H1 (cell line): ENCODE data around the gene SLC15A3. TPM values are rescaled to one million over a fixed set of nuclear protein-coding genes. Genes with fewer than 3 reads are reported as not detected.

Source experiments
- CTCF ChIA-PET: fragments of 300-600 bp; sonication (Branson Sonifier 250); formaldehyde crosslinking; loops from one replicate; lab custom pipeline; 2021; ENCODE audit not compliant: partially characterized antibody; lab: Charles Lee
- POLR2A ChIA-PET: fragments of 300-600 bp; sonication (Branson Sonifier 250); formaldehyde crosslinking; loops from one replicate; lab custom pipeline; 2021; ENCODE audit warnings: inconsistent platforms; ENCODE audit not compliant: partially characterized antibody; lab: Charles Lee
- DNase-seq, 2 experiments: peaks; one replicate each; pipeline versions ENCODE4 v3.0.0 to v3.0.0-alpha.2; 2010 to 2022; ENCODE audit warnings: low spot score in 2 of 2, low read depth in 1 of 2, mixed read lengths in 1 of 2
- FAIRE-seq: peaks from 2 replicates; lab custom pipeline; 2011; peaks lifted over from hg19 to GRCh38; lab: Jason Lieb, UNC
- H2AFZ ChIP-seq: 2 replicates; pipeline ENCODE4 v1.8.1; 2012; ENCODE audit warnings: low read length, inconsistent platforms
- H2AK5ac ChIP-seq: 2 replicates; pipeline ENCODE4 v1.6.1; 2013; ENCODE audit warnings: low read depth, low read length
- H2BK120ac ChIP-seq: replicated peaks from 2 replicates; pipeline ENCODE3; 2013; ENCODE audit warnings: low read depth, low read length, inconsistent platforms
- H2BK12ac ChIP-seq: 2 replicates; pipeline ENCODE4 v1.6.1; 2013; ENCODE audit warnings: low read depth, low read length
- H2BK15ac ChIP-seq: 2 replicates; pipeline ENCODE4 v1.6.1; 2013; ENCODE audit warnings: low read length
- H2BK20ac ChIP-seq: 2 replicates; pipeline ENCODE4 v1.6.1; 2013; ENCODE audit warnings: low read length
- H2BK5ac ChIP-seq: 2 replicates; pipeline ENCODE4 v1.6.1; 2013; ENCODE audit warnings: low read depth, low read length
- H3K14ac ChIP-seq: 2 replicates; pipeline ENCODE4 v1.6.1; 2013; ENCODE audit warnings: inconsistent platforms; ENCODE audit not compliant: insufficient read length
- H3K18ac ChIP-seq: 2 replicates; pipeline ENCODE4 v1.6.1; 2013; ENCODE audit warnings: low read length; ENCODE audit errors: extremely low read depth
- H3K23ac ChIP-seq: 2 replicates; pipeline ENCODE4 v1.6.1; 2013; ENCODE audit warnings: inconsistent platforms; ENCODE audit not compliant: insufficient read length
- H3K23me2 ChIP-seq: 2 replicates; pipeline ENCODE4 v1.6.1; 2013; ENCODE audit warnings: low read depth, low read length
- H3K27ac ChIP-seq: 2 replicates; pipeline ENCODE4 v1.6.1; 2011; ENCODE audit warnings: low read depth, low read length, inconsistent platforms
- H3K27me3 ChIP-seq, 4 experiments: replicated peaks in 1 of 4; 1 replicate in 1 of 4; 2 replicates in 3 of 4; pipeline versions ENCODE4 v1.6.1 to v1.8.1; 2011 to 2013; ENCODE audit warnings: low read length in 3 of 4, mild to moderate bottlenecking in 3 of 4, inconsistent platforms in 2 of 4, mixed read lengths in 2 of 4, moderate library complexity in 1 of 4; ENCODE audit not compliant: control insufficient read depth in 3 of 4, insufficient read depth in 3 of 4; ENCODE audit errors: extremely low read depth in 1 of 4
- H3K36me3 ChIP-seq, 4 experiments: 2 replicates each; pipeline versions ENCODE4 v1.6.1 to v1.8.1; 2011 to 2013; ENCODE audit warnings: mild to moderate bottlenecking in 4 of 4, low read length in 3 of 4, moderate library complexity in 2 of 4, control low read depth in 1 of 4, inconsistent platforms in 1 of 4; ENCODE audit not compliant: insufficient read depth in 4 of 4, control insufficient read depth in 2 of 4
- H3K4ac ChIP-seq: replicated peaks from 2 replicates; pipeline ENCODE3; 2013; ENCODE audit warnings: low read length, low read depth, mixed read lengths, inconsistent platforms; ENCODE audit not compliant: insufficient read length
- H3K4me1 ChIP-seq, 4 experiments: replicated peaks in 1 of 4; 1 replicate in 1 of 4; 2 replicates in 3 of 4; pipeline versions ENCODE4 v1.6.1 to v1.8.1; 2011 to 2013; ENCODE audit warnings: low read length in 3 of 4, inconsistent platforms in 2 of 4, mixed read lengths in 1 of 4; ENCODE audit not compliant: insufficient read depth in 4 of 4, control insufficient read depth in 3 of 4
- H3K4me2 ChIP-seq, 2 experiments: 2 replicates each; pipeline versions ENCODE4 v1.6.1 to v1.8.1; 2011 to 2013; ENCODE audit warnings: low read depth in 2 of 2, low read length in 2 of 2, control low read depth in 1 of 2, inconsistent platforms in 1 of 2, mild to moderate bottlenecking in 1 of 2; ENCODE audit not compliant: insufficient read depth in 1 of 2
- H3K4me3 ChIP-seq, 4 experiments: fragments of 200-600, 300-600 bp in 1 of 4; sonication (generic), shearing (Covaris generic), sonication (Bioruptor Twin) in 1 of 4; 2 replicates each; pipeline versions ENCODE4 v1.5.1 to v1.8.1; 2011 to 2016; ENCODE audit warnings: low read length in 4 of 4, low read depth in 3 of 4, control low read depth in 2 of 4, inconsistent platforms in 2 of 4, mild to moderate bottlenecking in 2 of 4, mixed read lengths in 1 of 4, moderate library complexity in 1 of 4; ENCODE audit not compliant: insufficient read depth in 2 of 4; ENCODE audit errors: extremely low read depth in 1 of 4
- H3K56ac ChIP-seq: replicated peaks from 2 replicates; pipeline ENCODE3; 2013; ENCODE audit warnings: low read depth, mild to moderate bottlenecking, mixed read lengths, low read length, inconsistent platforms; ENCODE audit not compliant: insufficient read length
- H3K79me1 ChIP-seq: 2 replicates; pipeline ENCODE4 v1.6.1; 2013; ENCODE audit warnings: low read depth, low read length, control low read depth
- H3K79me2 ChIP-seq, 2 experiments: 2 replicates each; pipeline versions ENCODE4 v1.6.1 to v1.8.1; 2012 to 2013; ENCODE audit warnings: low read length in 2 of 2, mild to moderate bottlenecking in 2 of 2, inconsistent platforms in 1 of 2; ENCODE audit not compliant: insufficient read depth in 2 of 2, control insufficient read depth in 1 of 2
- H3K9ac ChIP-seq, 4 experiments: replicated peaks in 1 of 4; 1 replicate in 1 of 4; 2 replicates in 3 of 4; pipeline versions ENCODE4 v1.6.1 to v1.8.1; 2011 to 2013; ENCODE audit warnings: low read depth in 3 of 4, low read length in 3 of 4, control low read depth in 2 of 4, mild to moderate bottlenecking in 2 of 4, moderate library complexity in 2 of 4, inconsistent platforms in 1 of 4; ENCODE audit errors: extremely low read depth in 1 of 4
- H3K9me3 ChIP-seq, 2 experiments: 2 replicates each; pipeline versions ENCODE4 v1.6.1 to v1.8.1; 2012 to 2013; ENCODE audit warnings: mild to moderate bottlenecking in 2 of 2, moderate library complexity in 2 of 2, control low read depth in 1 of 2, inconsistent platforms in 1 of 2, low read depth in 1 of 2, low read length in 1 of 2, mixed read lengths in 1 of 2; ENCODE audit not compliant: insufficient read depth in 2 of 2
- H4K20me1 ChIP-seq, 2 experiments: replicated peaks in 1 of 2; 2 replicates each; pipeline versions ENCODE3 to v1.8.1; 2011 to 2013; ENCODE audit warnings: inconsistent platforms in 2 of 2, low read length in 2 of 2, mild to moderate bottlenecking in 1 of 2; ENCODE audit not compliant: insufficient read depth in 2 of 2, control insufficient read depth in 1 of 2
- H4K5ac ChIP-seq: 2 replicates; pipeline ENCODE4 v1.6.1; 2013; ENCODE audit warnings: low read length, low read depth, mixed read lengths, inconsistent platforms; ENCODE audit not compliant: insufficient read length
- H4K8ac ChIP-seq: 2 replicates; pipeline ENCODE4 v1.8.0; 2013; ENCODE audit warnings: mild to moderate bottlenecking, moderate library complexity, low read length, inconsistent platforms; ENCODE audit not compliant: insufficient read depth; ENCODE audit errors: extremely low read depth
- H4K91ac ChIP-seq: replicated peaks from 2 replicates; pipeline ENCODE3; 2013; ENCODE audit warnings: low read length, mixed read lengths, inconsistent platforms; ENCODE audit not compliant: insufficient read length
- CBX5 ChIP-seq: fragments of 300-800, 300-1000 bp; sonication (generic); IDR thresholded peaks from 2 replicates; pipeline ENCODE4 v1.7.1; 2016; ENCODE audit warnings: antibody characterized with exemption, low read length, low read depth
- CHD2 ChIP-seq: IDR thresholded peaks from 2 replicates; pipeline ENCODE4 v1.6.1; 2012; ENCODE audit warnings: low read length, improper control_type of control experiment
- GTF2F1 ChIP-seq: IDR thresholded peaks from 2 replicates; pipeline ENCODE4 v1.6.1; 2012; ENCODE audit warnings: low read depth, low read length, improper control_type of control experiment, borderline replicate concordance
- MAFK ChIP-seq: IDR thresholded peaks from 2 replicates; pipeline ENCODE4 v1.6.1; 2012; ENCODE audit warnings: low read depth, mild to moderate bottlenecking, improper control_type of control experiment, low read length
- POU5F1 ChIP-seq: IDR thresholded peaks from 2 replicates; pipeline ENCODE4 v1.6.1; 2011; ENCODE audit warnings: low read depth, mild to moderate bottlenecking, low read length, moderate library complexity
- SIN3A ChIP-seq, 2 experiments: IDR thresholded peaks in 1 of 2; conservative IDR thresholded peaks in 1 of 2; 2 replicates each; pipeline ENCODE4 v1.6.1; 2011 to 2012; ENCODE audit warnings: low read length in 2 of 2, improper control_type of control experiment in 1 of 2, low read depth in 1 of 2, mild to moderate bottlenecking in 1 of 2
- SUZ12 ChIP-seq: fragments of 200-600 bp; sonication (generic); IDR thresholded peaks from 2 replicates; pipeline ENCODE4 v1.6.1; 2012; ENCODE audit warnings: mild to moderate bottlenecking, inconsistent platforms, low read length, moderate library complexity, mixed read lengths
- WGBS, 2 experiments: shearing (Covaris generic) in 1 of 2; methylation state at CpG; one replicate each; pipeline versions ENCODE4 v1.1.6 to v1.1.7; 2013 to 2015; ENCODE audit warnings: low lambda C conversion rate in 2 of 2, mixed read lengths in 2 of 2, inconsistent platforms in 1 of 2, low coverage in 1 of 2, missing lambda C conversion rate in 1 of 2; ENCODE audit not compliant: insufficient replicate concordance in 2 of 2, insufficient coverage in 1 of 2, insufficient read length in 1 of 2; ENCODE audit errors: extremely low coverage in 1 of 2, missing lambda C conversion rate in 1 of 2; 5-methylcytosine and 5-hydroxymethylcytosine counted together
- polyA plus RNA-seq, 7 experiments: library from polyadenylated mRNA; depleted of rRNA in 3 of 7; stranded (reverse) in 5 of 7; unstranded in 2 of 7; fragments of >200 nt in 5 of 7; fragments of 200-250 nt in 2 of 7; gene quantifications; 1 replicate in 5 of 7; 2 replicates in 1 of 7; 4 replicates in 1 of 7; pipeline versions ENCODE4 v1.2.1 to v1.2.3, GENCODE V29; 2011 to 2013; ENCODE audit warnings: missing spikeins in 2 of 7, mixed read lengths in 2 of 7
- total RNA-seq: library from RNA; stranded (reverse); fragmentation: NEBNext Ultra II Directional; extraction: Animal tissue kit (Norgen Biotek cat#: 25700); gene quantifications from 2 replicates; pipeline ENCODE4 v1.2.1, GENCODE V29; 2021
- TF ChIP-seq, protein P1 (sequence below), 3 experiments: IDR thresholded peaks; 1 replicate in 2 of 3; 2 replicates in 1 of 3; pipeline versions ENCODE4 v1.5.1 to v1.6.1; 2011; ENCODE audit warnings: low read length in 3 of 3, mild to moderate bottlenecking in 3 of 3, inconsistent platforms in 2 of 3, low read depth in 1 of 3, moderate library complexity in 1 of 3; ENCODE audit not compliant: insufficient read depth in 1 of 3; ENCODE audit errors: control extremely low read depth in 1 of 3

SLC15A3 gene
- total and polyA plus RNA-seq, 2 of the 8 experiments (the other 6 are each of a cell fraction or from before 2014, with no cell fraction given) = 25.8 to 31.0 TPM

DNA sequence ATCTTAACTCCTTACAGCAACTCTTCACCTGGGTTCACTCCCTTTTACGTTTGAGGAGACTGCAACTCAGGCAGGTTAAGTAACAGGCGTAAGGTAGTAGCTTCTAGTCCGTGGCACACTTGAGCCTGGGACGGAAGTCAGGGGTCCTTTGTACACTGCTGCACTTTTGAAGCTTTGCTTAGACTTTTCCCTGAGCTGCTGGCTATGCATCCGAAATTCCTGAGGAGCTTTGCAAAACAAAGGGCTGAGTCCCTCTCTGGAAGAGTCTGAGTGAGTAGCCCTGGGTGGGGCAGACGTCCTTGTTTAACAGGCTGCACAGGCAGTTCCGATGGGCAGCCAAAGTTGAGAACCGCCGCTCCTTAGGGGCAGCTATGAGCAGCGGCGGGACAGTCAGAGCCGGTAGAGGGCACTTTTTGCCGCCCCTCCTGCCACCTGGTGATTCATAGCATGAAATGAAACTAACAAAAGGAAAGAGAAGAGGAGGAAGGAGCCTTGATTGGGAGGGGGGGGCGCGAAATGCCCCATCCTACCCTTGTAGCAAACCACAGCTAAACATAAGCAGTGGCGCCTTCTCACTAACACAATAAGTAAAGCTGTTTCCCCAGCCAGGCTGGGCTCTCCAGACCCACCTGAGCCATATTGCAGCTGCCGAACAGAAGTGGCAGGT is 36.6 kb downstream of the SLC15A3 start:
- CTCF ChIA-PET = interaction anchor here (0.6 to 1.8 kb wide), 18 partner anchors 8 to 220 kb away, joined by 3 to 10 read pairs (median 4); partner anchors contain the start of gene TMEM132A
- POLR2A ChIA-PET = interaction anchor here (0.9 to 4.2 kb wide), 8 partner anchors 9 to 48 kb away, joined by 3 to 28 read pairs (median 4); partner anchors contain the start of genes PRPF19, SLC15A3, TMEM132A and ZP1
- H3K79me2 ChIP-seq = peaks cover 5 to 24% of the 10 kb centered on the region in 2 experiments
- TF ChIP-seq SUZ12 (no peak), POU5F1 (no peak), SIN3A (conservative IDR thresholded peaks at IDR 0.05 in 1 of 2, IDR thresholded peaks at IDR 0.05 in 1 of 2; ENCODE audit: low read depth in 1 of 2, low read length in 2 of 2) (no peak), CHD2 (no peak), GTF2F1 (no peak), CBX5 (no peak), MAFK (no peak)
- TF ChIP-seq, protein P1, sequence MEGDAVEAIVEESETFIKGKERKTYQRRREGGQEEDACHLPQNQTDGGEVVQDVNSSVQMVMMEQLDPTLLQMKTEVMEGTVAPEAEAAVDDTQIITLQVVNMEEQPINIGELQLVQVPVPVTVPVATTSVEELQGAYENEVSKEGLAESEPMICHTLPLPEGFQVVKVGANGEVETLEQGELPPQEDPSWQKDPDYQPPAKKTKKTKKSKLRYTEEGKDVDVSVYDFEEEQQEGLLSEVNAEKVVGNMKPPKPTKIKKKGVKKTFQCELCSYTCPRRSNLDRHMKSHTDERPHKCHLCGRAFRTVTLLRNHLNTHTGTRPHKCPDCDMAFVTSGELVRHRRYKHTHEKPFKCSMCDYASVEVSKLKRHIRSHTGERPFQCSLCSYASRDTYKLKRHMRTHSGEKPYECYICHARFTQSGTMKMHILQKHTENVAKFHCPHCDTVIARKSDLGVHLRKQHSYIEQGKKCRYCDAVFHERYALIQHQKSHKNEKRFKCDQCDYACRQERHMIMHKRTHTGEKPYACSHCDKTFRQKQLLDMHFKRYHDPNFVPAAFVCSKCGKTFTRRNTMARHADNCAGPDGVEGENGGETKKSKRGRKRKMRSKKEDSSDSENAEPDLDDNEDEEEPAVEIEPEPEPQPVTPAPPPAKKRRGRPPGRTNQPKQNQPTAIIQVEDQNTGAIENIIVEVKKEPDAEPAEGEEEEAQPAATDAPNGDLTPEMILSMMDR (IDR thresholded peaks at IDR 0.05; ENCODE audit: control extremely low read depth in 1 of 3, insufficient read depth in 1 of 3, low read depth in 1 of 3, low read length in 3 of 3) = peak in 2 of 3 experiments; percentile 3 to 11; a peak in 1 of 4 replicates

More for the DNA sequence above, 36.6 kb downstream of the SLC15A3 start:
- peak overlapping the region; percentile 7 for H4K91ac ChIP-seq
- H2AFZ ChIP-seq = peak overlapping the region; percentile 31
- H3K23ac ChIP-seq = no peak overlapping the region
- peak overlapping the region in 3 of 4 experiments; percentile 7 to 54 (median 39); a peak in 5 of 7 replicates for H3K9ac ChIP-seq
- no peak overlapping the region for H3K56ac ChIP-seq
- peak overlapping the region; percentile 63 to 82 (median 72); a peak in 7 of 8 replicates for H3K4me3 ChIP-seq
- 0 out of 2 replicates have a peak overlapping the region, but pooled peaks have one; percentile 21 for H2BK15ac ChIP-seq
- H2BK20ac ChIP-seq = no peak overlapping the region
- no peak overlapping the region; the same call in 1 of the 2 replicates for H2AK5ac ChIP-seq
- peak overlapping the region; percentile 55; the same call in 1 of the 2 replicates for H2BK12ac ChIP-seq
- H2BK5ac ChIP-seq = no peak overlapping the region
- peak overlapping the region; percentile 89 to 91 for H3K4me2 ChIP-seq
- 0 out of 2 replicates have a peak overlapping the region, but pooled peaks have one; percentile 86 for H3K18ac ChIP-seq
- H3K14ac ChIP-seq = no peak overlapping the region
- no peaks in the 10 kb centered on the region for H3K9me3 ChIP-seq
- peak overlapping the region; percentile 7 for H4K5ac ChIP-seq
- no peak overlapping the region for H2BK120ac ChIP-seq
- no peak overlapping the region; the same call in 1 of the 2 replicates for H4K8ac ChIP-seq
- FAIRE-seq (no peak), DNase-seq (peak in 1 of 2 experiments; percentile 73)
- no peaks in the 10 kb centered on the region; the same call in 1 of the 2 replicates for H3K79me1 ChIP-seq
- H3K27me3 ChIP-seq = peaks cover 0 to 2% (median 0%) of the 10 kb centered on the region in 4 experiments; a peak in 1 of 7 replicates
- WGBS, 2 experiments = 8% methylated on average over 17 of the region's 17 CpGs; no CpG with 5 or more reads in 1 of the 2 experiments
- H3K23me2 ChIP-seq = peaks cover 8% of the 10 kb centered on the region
- H3K36me3 ChIP-seq = peaks cover 0 to 5% (median 3%) of the 10 kb centered on the region in 4 experiments; a peak in 2 of 8 replicates
- H3K27ac ChIP-seq = peak overlapping the region; percentile 32
- no peak overlapping the region for H3K4ac ChIP-seq
- peaks cover 0 to 9% of the 10 kb centered on the region in 2 experiments for H4K20me1 ChIP-seq
- peaks cover 10 to 27% (median 18%) of the 10 kb centered on the region in 4 experiments for H3K4me1 ChIP-seq
